ENCODE measurements around the gene KDM4E. TPM values are rescaled to one million over a fixed set of nuclear protein-coding genes. Genes with fewer than 3 reads are reported as not detected.
A peak's percentile ranks its signal among the peaks of the same experiment; 100 is the strongest.

Gene KDM4E
- total RNA-seq, 1 donor, result not detected

GRCh38 chr11:95074792-95075563 is 49.9 kb downstream of the KDM4E start:
- no peak overlapping the region for H3K4me3 ChIP-seq (ENCODE audit: low read depth, low read length)
- DNase-seq (ENCODE audit: low read depth), result no peak
- no peak for TF ChIP-seq CTCF (IDR thresholded peaks at IDR 0.05; ENCODE audit: insufficient read depth, low read depth, low read length)

DNA sequence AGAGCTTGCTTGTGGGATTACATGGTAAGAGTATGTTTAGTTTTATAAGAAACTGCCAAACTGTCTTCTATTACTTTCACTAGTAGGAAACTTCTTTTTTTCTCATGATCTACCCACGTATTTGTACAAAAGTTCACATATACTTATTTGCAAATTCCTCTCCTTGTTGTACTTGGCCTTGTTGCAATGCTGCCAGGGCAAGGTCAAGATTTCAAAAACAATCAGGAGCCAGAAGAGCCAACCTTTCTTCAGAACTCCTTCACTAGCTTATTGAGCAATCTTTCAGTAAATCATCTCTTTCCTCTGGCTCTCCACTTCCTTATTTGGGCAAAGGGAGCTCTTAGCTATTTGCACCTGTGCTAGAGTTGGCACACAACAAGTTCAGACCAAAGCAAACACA is 51.4 kb downstream of the KDM4E start:
- peak; percentile 86 for DNase-seq (ENCODE audit: low read depth)
- H3K4me3 ChIP-seq (ENCODE audit: low read depth, low read length), result no peak overlapping the region
- no peak for TF ChIP-seq CTCF (IDR thresholded peaks at IDR 0.05; ENCODE audit: insufficient read depth, low read depth, low read length)

- no peak for DNase-seq (ENCODE audit: low read depth)
- no peak for TF ChIP-seq CTCF (IDR thresholded peaks at IDR 0.05; ENCODE audit: insufficient read depth, low read depth, low read length)
- no peak overlapping the region for H3K4me3 ChIP-seq (ENCODE audit: low read depth, low read length)
These were observed 51.9 kb downstream of the KDM4E start for GRCh38 chr11:95076981-95077380.

Other genes starting within 250 kb of the KDM4E start
- gene CWC15, start 51.7 kb upstream of the KDM4E start, total RNA-seq, result 30.6 and 35.0 TPM in 2 replicates
- 0.97 and 1.3 TPM in 2 replicates for gene KDM4D, start 51.5 kb upstream of the KDM4E start, total RNA-seq
- not detected in 2 replicates for gene KDM4F, start 24.2 kb downstream of the KDM4E start, total RNA-seq
- 17.4 and 19.0 TPM in 2 replicates for gene SRSF8, start 41.7 kb downstream of the KDM4E start, total RNA-seq
- 20.3 and 40.6 TPM in 2 replicates for gene ENDOD1, start 64.6 kb downstream of the KDM4E start, total RNA-seq
- 2.3 and 6.9 TPM in 2 replicates for gene SESN3, start 205.9 kb downstream of the KDM4E start, total RNA-seq

All from fibroblast of villous mesenchyme (primary cell).